Endothelial cell of umbilical vein (primary cell): Measurements from ENCODE around the gene GPR146. TPM values are rescaled to one million over a fixed set of nuclear protein-coding genes. Genes with fewer than 3 reads are reported as not detected.

Experiments used
- BruUV-seq: library from RNA; stranded (reverse); fragments of 400-500 nt; replicated peaks from 2 replicates; lab custom pipeline; 2021; lab: Mats Ljungman, UMichigan
- CTCF ChIA-PET: fragments of 300-600, 350-600 bp; sonication (Branson Sonifier 250); formaldehyde crosslinking; loops from one replicate; lab custom pipeline; 2021; ENCODE audit warnings: antibody characterized with exemption, inconsistent platforms; lab: Charles Lee
- POLR2A ChIA-PET: fragments of 300-600, 350-600 bp; sonication (Branson Sonifier 250); formaldehyde crosslinking; loops from one replicate; lab custom pipeline; 2021; ENCODE audit warnings: antibody characterized with exemption, inconsistent platforms; lab: Charles Lee
- DNase-seq: peaks from one replicate; pipeline ENCODE4 v3.0.0-alpha.2; 2011; ENCODE audit warnings: low read depth, low spot score
- FAIRE-seq: peaks from 2 replicates; lab custom pipeline; 2011; peaks lifted over from hg19 to GRCh38; lab: Jason Lieb, UNC
- H2AFZ ChIP-seq: 2 replicates; pipeline ENCODE4 v1.6.0; 2012; ENCODE audit warnings: low read depth, low read length, control low read depth, inconsistent platforms
- H3K27ac ChIP-seq: 2 replicates; pipeline ENCODE4 v1.5.1; 2011; ENCODE audit warnings: low read depth, mild to moderate bottlenecking, control low read depth, low read length, moderate library complexity; ENCODE audit not compliant: insufficient read depth
- H3K27me3 ChIP-seq, 2 experiments: 2 replicates each; pipeline versions ENCODE4 v1.6.0 to v1.6.1; 2011; ENCODE audit warnings: low read length in 2 of 2, mixed read lengths in 1 of 2; ENCODE audit not compliant: control insufficient read depth in 2 of 2, insufficient read depth in 2 of 2
- H3K36me3 ChIP-seq, 2 experiments: 2 replicates in 1 of 2; 3 replicates in 1 of 2; pipeline ENCODE4 v1.5.1; 2011; ENCODE audit warnings: low read length in 2 of 2, mild to moderate bottlenecking in 1 of 2, moderate library complexity in 1 of 2; ENCODE audit not compliant: control insufficient read depth in 2 of 2, insufficient read depth in 2 of 2; ENCODE audit errors: extremely low read depth in 1 of 2
- H3K4me1 ChIP-seq: 3 replicates; pipeline ENCODE4 v1.5.1; 2011; ENCODE audit warnings: mild to moderate bottlenecking, low read length; ENCODE audit not compliant: control insufficient read depth, insufficient read depth; ENCODE audit errors: extremely low read depth
- H3K4me2 ChIP-seq: 2 replicates; pipeline ENCODE4 v1.6.1; 2011; ENCODE audit warnings: low read length, control low read depth, mixed read lengths; ENCODE audit not compliant: insufficient read depth
- H3K4me3 ChIP-seq, 3 experiments: fragments of 200-600 bp in 1 of 3; sonication (generic), shearing (Covaris generic) in 1 of 3; replicated peaks in 1 of 3; 2 replicates each; pipeline ENCODE4 v1.5.1; 2011 to 2016; ENCODE audit warnings: control low read depth in 3 of 3, low read length in 3 of 3, mild to moderate bottlenecking in 2 of 3, inconsistent platforms in 1 of 3, low read depth in 1 of 3, moderate library complexity in 1 of 3; ENCODE audit not compliant: insufficient read depth in 1 of 3
- H3K79me2 ChIP-seq: 2 replicates; pipeline ENCODE4 v1.6.0; 2012; ENCODE audit warnings: low read length, inconsistent platforms; ENCODE audit not compliant: control insufficient read depth, insufficient read depth
- H3K9ac ChIP-seq: replicated peaks from 2 replicates; pipeline ENCODE3; 2011; ENCODE audit warnings: low read length, control low read depth; ENCODE audit not compliant: insufficient read depth; ENCODE audit errors: extremely low read depth
- H3K9me1 ChIP-seq: replicated peaks from 3 replicates; pipeline ENCODE4 v1.6.0; 2011; ENCODE audit warnings: mild to moderate bottlenecking, low read length; ENCODE audit not compliant: control insufficient read depth, insufficient read depth; ENCODE audit errors: extremely low read depth
- H3K9me3 ChIP-seq: replicated peaks from 2 replicates; pipeline ENCODE4 v1.5.1; 2012; ENCODE audit warnings: low read length, inconsistent platforms; ENCODE audit not compliant: control insufficient read depth, insufficient read depth
- H4K20me1 ChIP-seq: replicated peaks from 2 replicates; pipeline ENCODE3; 2011; ENCODE audit warnings: mild to moderate bottlenecking, low read length; ENCODE audit not compliant: control insufficient read depth, insufficient read depth; ENCODE audit errors: extremely low read depth
- CTCF ChIP-seq, 2 donors: IDR thresholded peaks; 1 replicate in 1 of 2; 2 replicates in 1 of 2; pipeline ENCODE4 v1.5.1; 2011; ENCODE audit warnings: low read length in 2 of 2, mild to moderate bottlenecking in 2 of 2, moderate library complexity in 2 of 2, control low read depth in 1 of 2, inconsistent platforms in 1 of 2, low read depth in 1 of 2; ENCODE audit not compliant: insufficient read depth in 1 of 2; ENCODE audit errors: extremely low read depth in 1 of 2
- EZH2 ChIP-seq: IDR thresholded peaks from 2 replicates; pipeline ENCODE4 v1.6.1; 2012; ENCODE audit warnings: borderline replicate concordance, low read depth, mild to moderate bottlenecking, moderate library complexity, low read length, inconsistent platforms; ENCODE audit not compliant: severe bottlenecking
- FOS ChIP-seq: IDR thresholded peaks from 2 replicates; pipeline ENCODE4 v1.6.1; 2011; ENCODE audit warnings: mild to moderate bottlenecking, low read length, moderate library complexity, borderline replicate concordance; ENCODE audit not compliant: insufficient read depth
- GATA2 ChIP-seq: IDR thresholded peaks from 2 replicates; pipeline ENCODE4 v1.7.0; 2011; ENCODE audit warnings: low read depth, mild to moderate bottlenecking, moderate library complexity, mixed read lengths, low read length; ENCODE audit not compliant: insufficient read length, insufficient read depth
- JUN ChIP-seq: IDR thresholded peaks from 2 replicates; pipeline ENCODE4 v1.6.1; 2011; ENCODE audit warnings: borderline replicate concordance, low read depth; ENCODE audit not compliant: insufficient read length, insufficient read depth
- MAX ChIP-seq: IDR thresholded peaks from 2 replicates; pipeline ENCODE4 v1.6.1; 2011; ENCODE audit not compliant: insufficient read depth, insufficient read length
- MYC ChIP-seq: IDR thresholded peaks from one replicate; pipeline ENCODE4 v1.6.1; 2011; ENCODE audit warnings: mild to moderate bottlenecking, low read depth, low read length
- dilution Hi-C: fragments of 300-500 bp; cut with MboI; formaldehyde crosslinking; loops from one replicate; pipeline ENCODE4 v1.15.0; 2019; ENCODE audit warnings: low sequenced_read_pairs; ENCODE audit not compliant: extremely low pct_ligation_motif_present
- intact Hi-C: fragments of 100-400 bp; cut with micrococcal nuclease; formaldehyde crosslinking; loops from one replicate; pipeline ENCODE4 v1.10.0; 2022
- polyA plus RNA-seq, 4 experiments: library from polyadenylated mRNA; depleted of rRNA in 3 of 4; stranded (reverse) in 3 of 4; unstranded in 1 of 4; fragments of >200 nt; gene quantifications; 2 replicates each; pipeline versions ENCODE4 v1.2.1 to v1.2.3, GENCODE V29; 2011 to 2012; ENCODE audit warnings: missing spikeins in 1 of 4
- total RNA-seq: library from RNA; stranded (reverse); gene quantifications from 2 replicates; pipeline ENCODE4 v1.2.3, GENCODE V29; 2021

GPR146 gene
- total and polyA plus RNA-seq, 2 donors (not counting 3 experiments of a cell fraction or from before 2014, with no cell fraction given): 18.5 to 44.8 TPM

- FAIRE-seq (no peak), DNase-seq (no peak)
- no peak overlapping the region for H2AFZ ChIP-seq
- peaks cover 53% of the 10 kb centered on the region for H3K4me1 ChIP-seq
- no peak overlapping the region for H3K4me2 ChIP-seq
- no peaks in the 10 kb centered on the region for H3K9me1 ChIP-seq
- H3K27ac ChIP-seq: no peak overlapping the region
- H4K20me1 ChIP-seq: no peaks in the 10 kb centered on the region
- H3K27me3 ChIP-seq: no peaks in the 10 kb centered on the region
- ChIA-PET POLR2A (no interaction called here), CTCF (interaction anchor here (0.8 to 2.6 kb wide), 5 partner anchors 10 to 61 kb away, joined by 3 to 11 read pairs (median 6); partner anchors contain the start of gene GPR146)
- H3K4me3 ChIP-seq: no peak overlapping the region
- intact Hi-C loops: no loop called here
- H3K36me3 ChIP-seq: peaks cover 0 to 10% of the 10 kb centered on the region in 2 experiments
- no TSS peak for BruUV-seq
- dilution Hi-C loops: no loop called here
- H3K79me2 ChIP-seq: no peaks in the 10 kb centered on the region
- TF ChIP-seq CTCF (IDR thresholded peaks at IDR 0.05; ENCODE audit: extremely low read depth in 1 of 2, insufficient read depth in 1 of 2, low read depth in 1 of 2, low read length in 2 of 2) (no peak), FOS (no peak), MYC (no peak), JUN (no peak), EZH2 (no peak), GATA2 (no peak), MAX (no peak)
- H3K9ac ChIP-seq: no peak overlapping the region
- no peaks in the 10 kb centered on the region for H3K9me3 ChIP-seq
These were observed 9.5 kb downstream of the GPR146 start for GRCh38 chr7:1053816-1054370.
